Thyroid gland (tissue), 4 donors: ENCODE results near the gene SYS1. TPM values are rescaled to one million over a fixed set of nuclear protein-coding genes. Genes with fewer than 3 reads are reported as not detected.
"Not testable (repeated sequence)": the region's sequence is repeated elsewhere in the genome, so short reads cannot be mapped to it uniquely, and the experiment has no call there.

ENCODE experiments used
- DNase-seq, 2 donors: peaks; one replicate each; pipeline ENCODE4 v3.0.0-alpha.2; 2019
- H3K27ac ChIP-seq, 3 donors: fragments of 200-600 bp; sonication (generic); 1 replicate in 2 of 3; 2 replicates in 1 of 3; pipeline ENCODE4 v1.5.1; 2016 to 2019; ENCODE audit warnings: mild to moderate bottlenecking in 1 of 3, moderate library complexity in 1 of 3
- H3K27me3 ChIP-seq: fragments of 200-600 bp; sonication (generic); one replicate; pipeline ENCODE4 v1.5.1; 2019
- H3K36me3 ChIP-seq, 2 donors: fragments of 200-600 bp; sonication (generic); one replicate each; pipeline ENCODE4 v1.5.1; 2016 to 2019
- H3K4me1 ChIP-seq, 2 donors: fragments of 200-600 bp; sonication (generic); one replicate each; pipeline ENCODE4 v1.5.1; 2017 to 2019
- H3K4me3 ChIP-seq, 3 donors: fragments of 200-600 bp; sonication (generic); replicated peaks in 1 of 3; 1 replicate in 2 of 3; 2 replicates in 1 of 3; pipeline ENCODE4 v1.5.1; 2016; ENCODE audit warnings: mild to moderate bottlenecking in 1 of 3
- H3K9me3 ChIP-seq: fragments of 200-600 bp; sonication (generic); one replicate; pipeline ENCODE4 v1.5.1; 2017
- CTCF ChIP-seq, 6 experiments: fragments of 200-600 bp in 3 of 6; fragments of 450-650 bp in 3 of 6; sonication (generic) in 3 of 6; IDR thresholded peaks; one replicate each; pipeline ENCODE4 v1.5.1; 2016 to 2019; ENCODE audit warnings: antibody characterized with exemption in 6 of 6, mild to moderate bottlenecking in 2 of 6, inconsistent platforms in 1 of 6, moderate library complexity in 1 of 6
- POLR2A ChIP-seq, 2 donors: fragments of 450-650 bp; IDR thresholded peaks; one replicate each; pipeline ENCODE4 v1.6.1; 2017; ENCODE audit warnings: antibody characterized with exemption in 2 of 2, mild to moderate bottlenecking in 2 of 2, moderate library complexity in 1 of 2
- WGBS, 2 donors: methylation state at CpG; one replicate each; pipeline ENCODE4 v1.1.5; 2017; 5-methylcytosine and 5-hydroxymethylcytosine counted together
- intact Hi-C: fragments of 100-400 bp; cut with DNase I; formaldehyde crosslinking; loops from one replicate; pipeline ENCODE4 v1.15.1; 2023
- total RNA-seq, 4 donors: library from RNA; depleted of rRNA; stranded (reverse); fragments of >200 nt; gene quantifications; one replicate each; pipeline ENCODE4 v1.2.3, GENCODE V29; 2016

Gene SYS1
- total RNA-seq, 4 donors from 2014 or later, result 52.7 to 86.1 (median 76.6) TPM

DNA sequence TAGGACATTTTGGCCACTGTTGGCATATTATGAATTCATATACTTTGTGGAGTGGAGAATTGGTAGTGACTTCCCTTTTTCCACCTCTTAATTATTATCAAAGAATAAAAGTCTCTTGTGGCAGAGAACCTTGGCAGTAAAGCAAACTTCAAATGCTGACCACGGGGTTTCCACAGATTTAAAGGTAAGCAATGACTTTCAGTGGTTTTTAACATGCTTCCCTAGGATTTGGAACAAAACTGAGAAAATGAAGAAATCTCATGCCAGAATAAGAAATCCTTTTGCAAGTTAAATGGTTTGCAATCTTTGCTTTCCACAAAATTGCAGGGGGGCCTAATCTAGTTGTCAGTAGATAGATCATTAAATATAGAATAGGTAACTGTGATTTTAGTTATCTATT lies 12.7 kb upstream of the SYS1 start:
- TF ChIP-seq POLR2A (IDR thresholded peaks at IDR 0.05) (no peak), CTCF (IDR thresholded peaks at IDR 0.05) (no peak)
- no peak overlapping the region for H3K4me3 ChIP-seq
- intact Hi-C loops, result no loop called here
- peaks cover 21 to 32% of the 10 kb centered on the region in 2 donors for H3K4me1 ChIP-seq
- DNase-seq, result no peak
- H3K27me3 ChIP-seq, result no peaks in the 10 kb centered on the region
- H3K36me3 ChIP-seq, result no peaks in the 10 kb centered on the region
- H3K27ac ChIP-seq, result no peak overlapping the region
- 35 to 62% methylated on average over 1 of the region's 1 CpG for WGBS, 2 donors
- no peaks in the 10 kb centered on the region for H3K9me3 ChIP-seq

GRCh38 chr20:45350795-45351194 lies 12.2 kb upstream of the SYS1 start:
- H3K27ac ChIP-seq, H3K36me3 ChIP-seq, H3K4me3 ChIP-seq, intact Hi-C loops, H3K9me3 ChIP-seq, H3K27me3 ChIP-seq, DNase-seq: not testable (repeated sequence)
- peaks cover 15 to 26% of the 10 kb centered on the region in 2 donors for H3K4me1 ChIP-seq
- WGBS, 2 donors, result 94% methylated on average over 10 of the region's 10 CpGs

DNA sequence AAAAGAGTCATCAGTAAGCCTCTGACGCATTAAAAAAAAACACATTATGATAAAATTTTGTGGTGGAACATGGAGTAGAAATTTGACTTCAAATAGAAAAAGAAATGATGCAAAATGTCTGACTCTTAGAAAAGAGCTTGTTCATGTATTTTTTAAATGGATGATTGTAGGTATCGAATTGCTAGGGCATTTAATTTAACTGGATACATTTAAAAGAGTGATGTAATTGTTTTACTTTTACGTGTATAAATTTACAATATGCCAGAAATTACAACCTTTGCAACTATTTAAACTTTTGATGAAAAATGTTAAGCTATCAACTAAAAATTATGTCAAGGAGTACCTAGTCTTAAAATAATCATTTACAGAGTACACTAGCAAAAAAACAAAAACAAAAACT lies 10.2 kb upstream of the SYS1 start:
- intact Hi-C loops, result no loop called here
- 89 to 94% methylated on average over 3 of the region's 3 CpGs for WGBS, 2 donors
- H3K27me3 ChIP-seq, result no peaks in the 10 kb centered on the region
- no peaks in the 10 kb centered on the region for H3K9me3 ChIP-seq
- DNase-seq, result no peak
- peaks cover 3 to 17% of the 10 kb centered on the region in 2 donors for H3K4me1 ChIP-seq
- H3K4me3 ChIP-seq, result no peak overlapping the region
- H3K36me3 ChIP-seq, result no peaks in the 10 kb centered on the region
- TF ChIP-seq POLR2A (IDR thresholded peaks at IDR 0.05), result no peak
- no peak for TF ChIP-seq CTCF (IDR thresholded peaks at IDR 0.05)
- H3K27ac ChIP-seq, result no peak overlapping the region

- intact Hi-C loops, result no loop called here
- Histone ChIP-seq H3K9me3 (no peaks in the 10 kb centered on the region), H3K27me3 (no peaks in the 10 kb centered on the region), H3K4me3 (no peak overlapping the region), H3K36me3 (no peaks in the 10 kb centered on the region), H3K27ac (no peak overlapping the region), H3K4me1 (peaks cover 12 to 23% of the 10 kb centered on the region in 2 donors)
- 68 to 89% methylated on average over 1 of the region's 1 CpG for WGBS, 2 donors
- DNase-seq, result no peak
- no peak for TF ChIP-seq CTCF (IDR thresholded peaks at IDR 0.05)
- TF ChIP-seq POLR2A (IDR thresholded peaks at IDR 0.05), result no peak
Observed at GRCh38 chr20:45353746-45354145, 9.2 kb upstream of the SYS1 start.

DNA sequence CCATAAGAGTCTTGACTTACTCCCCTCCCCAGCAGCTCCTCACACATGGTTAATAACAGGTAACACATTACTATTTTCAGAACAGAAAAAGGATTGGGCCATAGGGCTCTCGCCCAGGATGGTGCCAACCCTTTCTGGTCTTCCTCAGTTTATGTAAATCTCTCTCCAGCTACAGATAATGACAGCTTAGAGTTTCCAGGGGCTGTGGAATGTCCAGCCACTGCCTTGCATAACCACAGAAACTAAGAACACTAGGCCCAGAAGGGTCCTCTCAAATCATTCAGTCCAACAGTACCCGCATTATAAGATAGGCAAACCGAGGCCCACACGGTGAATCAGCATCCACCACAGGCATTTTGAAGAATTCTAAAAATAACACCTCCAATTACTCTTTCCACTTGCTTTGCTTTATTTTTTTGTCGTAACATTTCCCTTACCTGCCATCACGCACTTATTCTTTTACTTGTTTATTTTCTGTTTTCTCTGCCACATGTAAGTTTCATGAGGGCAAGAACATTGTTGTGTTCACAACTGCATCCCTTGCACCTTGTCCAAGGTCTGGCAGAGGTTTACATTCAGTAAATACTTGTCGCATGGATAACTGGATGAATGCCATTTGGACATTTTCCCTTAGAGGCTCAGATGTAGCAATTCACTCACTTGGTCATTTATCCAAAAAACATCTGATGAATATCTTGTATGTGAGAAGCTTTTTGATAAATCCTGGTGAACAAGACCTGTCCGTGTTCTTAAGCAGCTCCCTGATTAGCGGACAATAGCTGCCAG lies 8.3 kb upstream of the SYS1 start:
- Histone ChIP-seq H3K36me3 (no peaks in the 10 kb centered on the region), H3K9me3 (no peaks in the 10 kb centered on the region), H3K27ac (no peak overlapping the region), H3K4me1 (peaks cover 13 to 28% of the 10 kb centered on the region in 2 donors), H3K27me3 (no peaks in the 10 kb centered on the region), H3K4me3 (no peak overlapping the region)
- TF ChIP-seq CTCF (IDR thresholded peaks at IDR 0.05) (no peak), POLR2A (IDR thresholded peaks at IDR 0.05) (no peak)
- intact Hi-C loops, result no loop called here
- 78 to 79% methylated on average over 9 of the region's 9 CpGs for WGBS, 2 donors
- no peak for DNase-seq
